22Rv1 (cell line): ENCODE data around the gene ADSS2.
"Not testable (repeated sequence)": the region's sequence is repeated elsewhere in the genome, so short reads cannot be mapped to it uniquely, and the experiment has no call there.

Experiments used
- ZFX ChIP-seq: fragments of 450-650 bp; IDR thresholded peaks from 2 replicates; pipeline ENCODE4 v1.6.1; 2017; ENCODE audit warnings: antibody characterized with exemption, borderline replicate concordance
- TF ChIP-seq, protein P1 (sequence below): fragments of 450-650 bp; IDR thresholded peaks from 2 replicates; pipeline ENCODE4 v1.5.1; 2017; ENCODE audit warnings: mild to moderate bottlenecking

DNA sequence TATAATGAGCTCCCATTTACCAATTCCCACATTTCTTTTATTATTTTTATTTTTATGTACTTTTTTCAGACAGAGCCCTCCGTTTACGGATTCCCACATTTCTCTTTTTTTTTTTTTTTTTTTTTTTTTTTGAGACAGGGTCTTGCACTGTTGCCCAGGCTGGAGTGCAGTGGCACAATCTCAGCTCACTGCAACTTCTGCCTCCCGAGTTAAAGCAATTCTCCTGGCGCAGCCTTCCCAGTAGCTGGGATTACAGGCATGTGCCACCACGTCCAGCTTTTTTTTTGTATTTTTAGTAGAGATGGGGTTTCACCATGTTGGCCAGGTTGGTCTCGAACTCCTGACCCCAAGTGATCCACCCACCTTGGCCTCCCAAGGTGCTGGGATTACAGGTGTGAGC, 77.2 kb downstream of the ADSS2 start:
- TF ChIP-seq, protein P1, sequence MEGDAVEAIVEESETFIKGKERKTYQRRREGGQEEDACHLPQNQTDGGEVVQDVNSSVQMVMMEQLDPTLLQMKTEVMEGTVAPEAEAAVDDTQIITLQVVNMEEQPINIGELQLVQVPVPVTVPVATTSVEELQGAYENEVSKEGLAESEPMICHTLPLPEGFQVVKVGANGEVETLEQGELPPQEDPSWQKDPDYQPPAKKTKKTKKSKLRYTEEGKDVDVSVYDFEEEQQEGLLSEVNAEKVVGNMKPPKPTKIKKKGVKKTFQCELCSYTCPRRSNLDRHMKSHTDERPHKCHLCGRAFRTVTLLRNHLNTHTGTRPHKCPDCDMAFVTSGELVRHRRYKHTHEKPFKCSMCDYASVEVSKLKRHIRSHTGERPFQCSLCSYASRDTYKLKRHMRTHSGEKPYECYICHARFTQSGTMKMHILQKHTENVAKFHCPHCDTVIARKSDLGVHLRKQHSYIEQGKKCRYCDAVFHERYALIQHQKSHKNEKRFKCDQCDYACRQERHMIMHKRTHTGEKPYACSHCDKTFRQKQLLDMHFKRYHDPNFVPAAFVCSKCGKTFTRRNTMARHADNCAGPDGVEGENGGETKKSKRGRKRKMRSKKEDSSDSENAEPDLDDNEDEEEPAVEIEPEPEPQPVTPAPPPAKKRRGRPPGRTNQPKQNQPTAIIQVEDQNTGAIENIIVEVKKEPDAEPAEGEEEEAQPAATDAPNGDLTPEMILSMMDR: not testable (repeated sequence)
- not testable (repeated sequence) for TF ChIP-seq ZFX
